ENCODE results near the gene WDR17. TPM values are rescaled to one million over a fixed set of nuclear protein-coding genes. Genes with fewer than 3 reads are reported as not detected.

WDR17 gene
- total RNA-seq, 4 donors from 2014 or later = 0.13 to 0.58 (median 0.32) TPM; not detected in 1

DNA sequence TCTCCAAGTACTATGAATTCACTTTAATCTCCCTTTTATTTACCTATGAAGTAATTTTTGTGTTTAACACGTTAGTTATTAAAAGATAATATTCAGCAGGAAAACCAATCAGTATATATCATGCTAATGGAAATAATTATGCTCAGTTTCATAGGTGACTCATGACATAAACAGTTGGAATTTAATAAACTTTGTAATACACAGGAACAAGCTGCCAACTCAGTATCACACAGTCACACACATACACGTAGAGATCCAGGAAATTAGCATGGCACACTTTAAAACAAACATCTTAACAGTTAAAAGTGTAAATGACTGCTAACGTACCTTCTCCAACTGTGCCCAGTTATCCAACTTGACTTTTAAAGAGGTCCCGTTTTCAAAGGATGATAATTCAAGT, 127.5 kb downstream of the WDR17 start:
- TF ChIP-seq, protein P1, sequence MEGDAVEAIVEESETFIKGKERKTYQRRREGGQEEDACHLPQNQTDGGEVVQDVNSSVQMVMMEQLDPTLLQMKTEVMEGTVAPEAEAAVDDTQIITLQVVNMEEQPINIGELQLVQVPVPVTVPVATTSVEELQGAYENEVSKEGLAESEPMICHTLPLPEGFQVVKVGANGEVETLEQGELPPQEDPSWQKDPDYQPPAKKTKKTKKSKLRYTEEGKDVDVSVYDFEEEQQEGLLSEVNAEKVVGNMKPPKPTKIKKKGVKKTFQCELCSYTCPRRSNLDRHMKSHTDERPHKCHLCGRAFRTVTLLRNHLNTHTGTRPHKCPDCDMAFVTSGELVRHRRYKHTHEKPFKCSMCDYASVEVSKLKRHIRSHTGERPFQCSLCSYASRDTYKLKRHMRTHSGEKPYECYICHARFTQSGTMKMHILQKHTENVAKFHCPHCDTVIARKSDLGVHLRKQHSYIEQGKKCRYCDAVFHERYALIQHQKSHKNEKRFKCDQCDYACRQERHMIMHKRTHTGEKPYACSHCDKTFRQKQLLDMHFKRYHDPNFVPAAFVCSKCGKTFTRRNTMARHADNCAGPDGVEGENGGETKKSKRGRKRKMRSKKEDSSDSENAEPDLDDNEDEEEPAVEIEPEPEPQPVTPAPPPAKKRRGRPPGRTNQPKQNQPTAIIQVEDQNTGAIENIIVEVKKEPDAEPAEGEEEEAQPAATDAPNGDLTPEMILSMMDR (IDR thresholded peaks at IDR 0.05) = no peak
- TF ChIP-seq POLR2A (IDR thresholded peaks at IDR 0.05) = no peak
- intact Hi-C loops (cut with DNase I; ENCODE audit: low total_unique reads) = no loop called here
- no peak for DNase-seq (ENCODE audit: low spot score in 2 of 2)
- H3K4me3 ChIP-seq (ENCODE audit: low read depth, poor library complexity, severe bottlenecking) = no peak overlapping the region
- WGBS, 2 donors = 21 to 27% methylated on average over 4 of the region's 4 CpGs

GRCh38 chr4:176193938-176194337, 128.3 kb downstream of the WDR17 start:
- 61 to 69% methylated on average over 3 of the region's 3 CpGs for WGBS, 2 donors
- TF ChIP-seq, protein P1 (IDR thresholded peaks at IDR 0.05) = no peak
- TF ChIP-seq POLR2A (IDR thresholded peaks at IDR 0.05) = no peak
- intact Hi-C loops (cut with DNase I; ENCODE audit: low total_unique reads) = no loop called here
- no peak overlapping the region for H3K4me3 ChIP-seq (ENCODE audit: low read depth, poor library complexity, severe bottlenecking)
- DNase-seq (ENCODE audit: low spot score in 2 of 2) = no peak

GRCh38 chr4:176195184-176195978, 129.7 kb downstream of the WDR17 start, which contains the start of gene SPATA4:
SPATA4 (minus strand) TSS chr4:176195585; CDS start chr4:176195562, 23 bp downstream.
- peak within 1 kb of the TSS; percentile 39 for H3K4me3 ChIP-seq (ENCODE audit: low read depth, poor library complexity, severe bottlenecking)
- DNase-seq (ENCODE audit: low spot score in 2 of 2) = peak; percentile 90 to 98
- TF ChIP-seq, protein P1 (IDR thresholded peaks at IDR 0.05) = no peak
- no peak for TF ChIP-seq POLR2A (IDR thresholded peaks at IDR 0.05)
- 0 to 2% methylated on average over 43 to 44 of the region's 45 CpGs for WGBS, 2 donors
- intact Hi-C loops (cut with DNase I; ENCODE audit: low total_unique reads) = no loop called here

DNA sequence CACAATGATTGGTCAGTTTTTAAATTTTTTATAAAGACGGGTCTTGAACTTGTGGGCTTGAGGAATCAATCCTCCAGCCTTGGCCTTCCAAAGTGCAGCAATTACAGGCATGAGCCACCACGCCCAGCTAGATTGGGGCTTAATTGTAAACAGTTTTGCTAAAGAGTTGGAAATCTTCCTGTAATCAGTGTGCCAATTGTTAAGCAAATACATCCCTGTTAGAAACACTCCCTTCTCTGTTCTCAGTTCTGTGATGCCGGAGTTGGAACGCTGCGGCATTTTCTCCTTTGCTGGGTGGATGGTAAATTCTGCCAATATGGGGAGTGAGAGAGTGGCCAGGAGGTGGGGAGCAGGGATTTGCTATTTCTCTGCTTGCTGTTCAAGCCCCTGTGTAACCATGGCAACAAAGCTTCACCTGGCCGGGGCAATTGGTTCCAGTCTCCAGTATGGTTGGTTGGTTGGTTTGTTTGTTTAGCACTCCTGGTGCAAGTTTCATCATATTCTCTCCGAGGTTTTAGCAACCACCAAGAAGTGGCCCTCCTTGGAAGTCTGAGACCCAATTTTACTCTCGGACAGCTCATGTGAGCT, 132.8 kb downstream of the WDR17 start:
- H3K4me3 ChIP-seq (ENCODE audit: low read depth, poor library complexity, severe bottlenecking) = no peak overlapping the region
- WGBS, 2 donors = 66 to 77% methylated on average over 8 of the region's 8 CpGs
- intact Hi-C loops (cut with DNase I; ENCODE audit: low total_unique reads) = no loop called here
- TF ChIP-seq, protein P1 (IDR thresholded peaks at IDR 0.05) = no peak
- no peak for TF ChIP-seq POLR2A (IDR thresholded peaks at IDR 0.05)
- no peak for DNase-seq (ENCODE audit: low spot score in 2 of 2)

DNA sequence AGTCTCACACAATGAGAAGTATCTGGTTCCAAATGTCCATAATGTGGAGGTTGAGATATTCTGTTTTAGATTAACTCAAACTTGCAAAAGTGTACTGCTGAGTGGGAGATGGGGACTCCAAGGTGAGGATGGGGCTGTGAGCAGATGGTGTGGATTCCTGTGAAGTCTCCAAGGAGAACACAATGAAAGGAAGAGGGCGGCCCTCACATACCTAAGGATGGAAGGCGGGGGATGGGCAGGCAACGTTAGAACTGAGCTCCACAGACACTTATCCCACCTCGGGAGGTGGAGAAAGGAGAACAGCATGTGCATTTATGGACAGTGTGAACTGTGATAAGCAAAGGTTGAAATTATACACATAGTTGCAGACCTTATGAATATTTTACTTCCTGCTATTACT, 139.7 kb downstream of the WDR17 start:
- no peak for TF ChIP-seq POLR2A (IDR thresholded peaks at IDR 0.05)
- TF ChIP-seq, protein P1 (IDR thresholded peaks at IDR 0.05) = no peak
- 56 to 69% methylated on average over 4 of the region's 4 CpGs for WGBS, 2 donors
- no peak for DNase-seq (ENCODE audit: low spot score in 2 of 2)
- intact Hi-C loops (cut with DNase I; ENCODE audit: low total_unique reads) = no loop called here
- no peak overlapping the region for H3K4me3 ChIP-seq (ENCODE audit: low read depth, poor library complexity, severe bottlenecking)
